Uterus (tissue), 4 donors: Measurements from ENCODE around the gene SLC35G4. TPM values are rescaled to one million over a fixed set of nuclear protein-coding genes. Genes with fewer than 3 reads are reported as not detected.

Experiments
- DNase-seq, 2 donors: peaks; one replicate each; pipeline ENCODE4 v3.0.0-alpha.2; 2019 to 2020
- H3K27ac ChIP-seq, 2 donors: fragments of 200-600 bp; sonication (generic); 1 replicate in 1 of 2; 2 replicates in 1 of 2; pipeline ENCODE4 v1.5.1; 2016 to 2018
- H3K27me3 ChIP-seq, 2 donors: fragments of 200-600 bp; sonication (generic); one replicate each; pipeline ENCODE4 v1.5.1; 2018 to 2019; ENCODE audit warnings: control low read depth in 1 of 2
- H3K36me3 ChIP-seq, 2 donors: fragments of 200-600 bp; sonication (generic); one replicate each; pipeline ENCODE4 v1.5.1; 2019; ENCODE audit warnings: control low read depth in 1 of 2
- H3K4me1 ChIP-seq, 2 donors: fragments of 200-600 bp; sonication (generic); one replicate each; pipeline ENCODE4 v1.5.1; 2018 to 2019; ENCODE audit warnings: control low read depth in 1 of 2
- H3K4me3 ChIP-seq, 2 donors: fragments of 200-600 bp; sonication (generic); 1 replicate in 1 of 2; 2 replicates in 1 of 2; pipeline ENCODE4 v1.5.1; 2018 to 2019; ENCODE audit warnings: mild to moderate bottlenecking in 1 of 2
- H3K9me3 ChIP-seq, 2 donors: fragments of 200-600 bp; sonication (generic); one replicate each; pipeline ENCODE4 v1.5.1; 2019; ENCODE audit warnings: control low read depth in 1 of 2
- POLR2A ChIP-seq, 2 donors: fragments of 450-650 bp; IDR thresholded peaks; one replicate each; pipeline ENCODE4 v1.6.1; 2016; ENCODE audit warnings: antibody characterized with exemption in 2 of 2, mild to moderate bottlenecking in 1 of 2, moderate library complexity in 1 of 2
- intact Hi-C: fragments of 100-400 bp; cut with DNase I; formaldehyde crosslinking; loops from one replicate; pipeline ENCODE4 v1.15.1; 2023; ENCODE audit warnings: low total_unique reads
- total RNA-seq, 4 donors: library from RNA; depleted of rRNA in 3 of 4; stranded (reverse); fragments of >200 nt in 3 of 4; gene quantifications; one replicate each; pipeline versions ENCODE4 v1.1.0 to v1.2.4, GENCODE V29; 2014 to 2023
- TF ChIP-seq, protein P1 (sequence below), 4 experiments: fragments of 200-600 bp in 2 of 4; fragments of 450-650 bp in 2 of 4; sonication (generic) in 2 of 4; IDR thresholded peaks; one replicate each; pipeline ENCODE4 v1.5.1; 2016 to 2019; ENCODE audit warnings: antibody characterized with exemption in 4 of 4, mild to moderate bottlenecking in 2 of 4, moderate library complexity in 1 of 4
- donor health status: DM: yes; HTN: yes; CAD: no.

The SLC35G4 gene
- total RNA-seq, 4 donors from 2014 or later = not detected

- Histone ChIP-seq H3K4me3 (no peak overlapping the region), H3K27me3 (no peaks in the 10 kb centered on the region), H3K9me3 (no peaks in the 10 kb centered on the region), H3K27ac (no peak overlapping the region), H3K4me1 (no peaks in the 10 kb centered on the region), H3K36me3 (no peaks in the 10 kb centered on the region)
- intact Hi-C loops = loop anchor here (10.0 kb wide), 1 partner anchor 380 kb away; no protein-coding TSS in a partner anchor
- DNase-seq = peak in 1 of 2 donors; percentile 37
- no peak for TF ChIP-seq POLR2A (IDR thresholded peaks at IDR 0.05)
- TF ChIP-seq, protein P1, sequence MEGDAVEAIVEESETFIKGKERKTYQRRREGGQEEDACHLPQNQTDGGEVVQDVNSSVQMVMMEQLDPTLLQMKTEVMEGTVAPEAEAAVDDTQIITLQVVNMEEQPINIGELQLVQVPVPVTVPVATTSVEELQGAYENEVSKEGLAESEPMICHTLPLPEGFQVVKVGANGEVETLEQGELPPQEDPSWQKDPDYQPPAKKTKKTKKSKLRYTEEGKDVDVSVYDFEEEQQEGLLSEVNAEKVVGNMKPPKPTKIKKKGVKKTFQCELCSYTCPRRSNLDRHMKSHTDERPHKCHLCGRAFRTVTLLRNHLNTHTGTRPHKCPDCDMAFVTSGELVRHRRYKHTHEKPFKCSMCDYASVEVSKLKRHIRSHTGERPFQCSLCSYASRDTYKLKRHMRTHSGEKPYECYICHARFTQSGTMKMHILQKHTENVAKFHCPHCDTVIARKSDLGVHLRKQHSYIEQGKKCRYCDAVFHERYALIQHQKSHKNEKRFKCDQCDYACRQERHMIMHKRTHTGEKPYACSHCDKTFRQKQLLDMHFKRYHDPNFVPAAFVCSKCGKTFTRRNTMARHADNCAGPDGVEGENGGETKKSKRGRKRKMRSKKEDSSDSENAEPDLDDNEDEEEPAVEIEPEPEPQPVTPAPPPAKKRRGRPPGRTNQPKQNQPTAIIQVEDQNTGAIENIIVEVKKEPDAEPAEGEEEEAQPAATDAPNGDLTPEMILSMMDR (IDR thresholded peaks at IDR 0.05) = peak; percentile 41 to 62 (median 52)
Measured at GRCh38 chr18:11654736-11655605, 45.6 kb downstream of the SLC35G4 start.

DNA sequence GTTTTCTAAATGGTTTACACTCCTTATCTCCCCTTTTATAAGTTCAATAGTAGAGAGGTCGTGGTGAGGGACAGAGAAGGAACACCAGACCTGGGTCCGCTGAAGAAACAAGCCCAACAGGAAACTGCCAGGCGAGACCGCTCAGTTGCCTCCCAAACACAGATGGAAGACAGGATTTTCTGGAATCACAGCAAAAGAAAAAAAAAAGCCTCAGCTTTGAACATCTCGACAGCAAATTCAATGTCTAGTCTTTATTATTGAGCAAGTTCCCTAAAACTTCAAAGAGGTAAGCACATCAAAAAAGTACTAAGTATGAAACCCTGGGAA, 46.2 kb downstream of the SLC35G4 start:
- intact Hi-C loops = loop anchor here (10.0 kb wide), 1 partner anchor 379 kb away; no protein-coding TSS in a partner anchor
- TF ChIP-seq, protein P1 (IDR thresholded peaks at IDR 0.05) = no peak
- TF ChIP-seq POLR2A (IDR thresholded peaks at IDR 0.05) = no peak

GRCh38 chr18:11657152-11657551, 47.8 kb downstream of the SLC35G4 start:
- Histone ChIP-seq H3K27ac (no peak overlapping the region), H3K27me3 (no peaks in the 10 kb centered on the region), H3K9me3 (no peaks in the 10 kb centered on the region), H3K36me3 (no peaks in the 10 kb centered on the region), H3K4me3 (no peak overlapping the region), H3K4me1 (no peaks in the 10 kb centered on the region)
- no peak for DNase-seq
- TF ChIP-seq POLR2A (IDR thresholded peaks at IDR 0.05) = no peak
- TF ChIP-seq, protein P1 (IDR thresholded peaks at IDR 0.05) = no peak
- intact Hi-C loops = loop anchor here (10.0 kb wide), 1 partner anchor 378 kb away; no protein-coding TSS in a partner anchor

More for the DNA sequence above, 46.2 kb downstream of the SLC35G4 start:
- Histone ChIP-seq H3K27ac (no peak overlapping the region), H3K9me3 (no peaks in the 10 kb centered on the region), H3K36me3 (no peaks in the 10 kb centered on the region), H3K27me3 (no peaks in the 10 kb centered on the region), H3K4me1 (no peaks in the 10 kb centered on the region), H3K4me3 (no peak overlapping the region)
- no peak for DNase-seq

DNA sequence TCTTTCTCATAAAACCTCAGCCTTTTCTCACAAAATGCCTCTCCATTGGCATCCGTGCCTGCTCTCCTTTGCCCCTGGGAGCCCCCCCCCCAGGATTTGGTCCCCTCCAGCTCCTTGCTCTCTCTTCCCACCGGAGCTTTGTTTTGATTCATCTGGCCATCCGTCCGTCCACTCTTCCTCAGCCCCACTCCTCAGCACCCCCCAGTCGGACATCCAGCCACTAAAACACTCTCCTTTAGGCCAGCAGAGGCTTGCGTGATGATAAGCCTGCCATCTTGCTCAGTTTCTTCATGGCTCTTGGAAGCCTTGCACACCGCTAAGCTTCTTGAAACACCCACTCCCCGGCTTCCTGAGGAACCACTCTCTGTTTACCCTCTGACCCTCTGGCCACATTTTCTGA, 48.2 kb downstream of the SLC35G4 start:
- DNase-seq = no peak
- Histone ChIP-seq H3K27me3 (no peaks in the 10 kb centered on the region), H3K9me3 (no peaks in the 10 kb centered on the region), H3K27ac (no peak overlapping the region), H3K36me3 (no peaks in the 10 kb centered on the region), H3K4me1 (no peaks in the 10 kb centered on the region), H3K4me3 (no peak overlapping the region)
- TF ChIP-seq, protein P1 (IDR thresholded peaks at IDR 0.05) = no peak
- no peak for TF ChIP-seq POLR2A (IDR thresholded peaks at IDR 0.05)
- intact Hi-C loops = loop anchor here (10.0 kb wide), 1 partner anchor 377 kb away; no protein-coding TSS in a partner anchor

GRCh38 chr18:11658019-11658418, 48.6 kb downstream of the SLC35G4 start:
- no peaks in the 10 kb centered on the region for H3K4me1 ChIP-seq
- no peak for DNase-seq
- no peaks in the 10 kb centered on the region for H3K27me3 ChIP-seq
- intact Hi-C loops = loop anchor here (10.0 kb wide), 1 partner anchor 377 kb away; no protein-coding TSS in a partner anchor
- H3K9me3 ChIP-seq = no peaks in the 10 kb centered on the region
- TF ChIP-seq, protein P1 (IDR thresholded peaks at IDR 0.05) = no peak
- no peak for TF ChIP-seq POLR2A (IDR thresholded peaks at IDR 0.05)
- H3K4me3 ChIP-seq = no peak overlapping the region
- no peak overlapping the region for H3K27ac ChIP-seq
- no peaks in the 10 kb centered on the region for H3K36me3 ChIP-seq
